MM.1S (cell line): ENCODE measurements around the gene EPB41L3.

ENCODE experiments used
- EZH2 ChIP-seq: fragments of 300-600 bp; sonication (generic); optimal IDR thresholded peaks from 2 replicates; pipeline ENCODE3; 2017; ENCODE audit warnings: low read depth, mild to moderate bottlenecking, antibody characterized with exemption, low read length, mixed read lengths
- TF ChIP-seq, protein P1 (sequence below): fragments of 300-600 bp; sonication (generic); IDR thresholded peaks from 2 replicates; pipeline ENCODE4 v1.5.1; 2016; ENCODE audit warnings: antibody characterized with exemption, low read length, mixed read lengths

- TF ChIP-seq, protein P1, sequence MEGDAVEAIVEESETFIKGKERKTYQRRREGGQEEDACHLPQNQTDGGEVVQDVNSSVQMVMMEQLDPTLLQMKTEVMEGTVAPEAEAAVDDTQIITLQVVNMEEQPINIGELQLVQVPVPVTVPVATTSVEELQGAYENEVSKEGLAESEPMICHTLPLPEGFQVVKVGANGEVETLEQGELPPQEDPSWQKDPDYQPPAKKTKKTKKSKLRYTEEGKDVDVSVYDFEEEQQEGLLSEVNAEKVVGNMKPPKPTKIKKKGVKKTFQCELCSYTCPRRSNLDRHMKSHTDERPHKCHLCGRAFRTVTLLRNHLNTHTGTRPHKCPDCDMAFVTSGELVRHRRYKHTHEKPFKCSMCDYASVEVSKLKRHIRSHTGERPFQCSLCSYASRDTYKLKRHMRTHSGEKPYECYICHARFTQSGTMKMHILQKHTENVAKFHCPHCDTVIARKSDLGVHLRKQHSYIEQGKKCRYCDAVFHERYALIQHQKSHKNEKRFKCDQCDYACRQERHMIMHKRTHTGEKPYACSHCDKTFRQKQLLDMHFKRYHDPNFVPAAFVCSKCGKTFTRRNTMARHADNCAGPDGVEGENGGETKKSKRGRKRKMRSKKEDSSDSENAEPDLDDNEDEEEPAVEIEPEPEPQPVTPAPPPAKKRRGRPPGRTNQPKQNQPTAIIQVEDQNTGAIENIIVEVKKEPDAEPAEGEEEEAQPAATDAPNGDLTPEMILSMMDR: no peak
- TF ChIP-seq EZH2: no peak
Observed at GRCh38 chr18:5539391-5539790, 4.4 kb downstream of the EPB41L3 start.
